ENCODE measurements around the gene ZMYND10. TPM values are rescaled to one million over a fixed set of nuclear protein-coding genes. Genes with fewer than 3 reads are reported as not detected.

Gene ZMYND10
- total RNA-seq, 3 donors from 2014 or later (not counting 1 experiment from before 2014, with no cell fraction given), result 3.0 to 6.3 (median 3.5) TPM

DNA sequence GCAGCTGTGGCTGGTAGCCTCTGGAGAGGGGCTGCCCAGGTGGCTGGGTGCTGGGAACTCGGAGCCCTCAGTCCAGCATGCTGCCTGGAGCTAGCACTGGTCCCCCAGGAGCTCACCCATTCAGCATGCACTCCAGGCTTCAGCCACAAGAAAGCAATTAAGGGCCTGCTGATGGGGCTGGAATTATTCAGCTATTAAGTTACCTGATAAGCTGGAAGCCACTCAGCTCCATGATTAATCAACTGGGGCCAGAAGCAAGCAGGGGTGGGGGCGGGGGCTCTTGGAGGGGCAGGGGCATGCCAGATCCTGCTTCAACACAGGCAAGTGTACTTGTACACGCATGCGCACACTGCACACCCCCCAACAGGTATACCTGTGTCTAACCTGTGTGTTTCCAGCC is 35.9 kb upstream of the ZMYND10 start:
- 78% methylated on average over 4 of the region's 4 CpGs for WGBS (ENCODE audit: insufficient coverage)

DNA sequence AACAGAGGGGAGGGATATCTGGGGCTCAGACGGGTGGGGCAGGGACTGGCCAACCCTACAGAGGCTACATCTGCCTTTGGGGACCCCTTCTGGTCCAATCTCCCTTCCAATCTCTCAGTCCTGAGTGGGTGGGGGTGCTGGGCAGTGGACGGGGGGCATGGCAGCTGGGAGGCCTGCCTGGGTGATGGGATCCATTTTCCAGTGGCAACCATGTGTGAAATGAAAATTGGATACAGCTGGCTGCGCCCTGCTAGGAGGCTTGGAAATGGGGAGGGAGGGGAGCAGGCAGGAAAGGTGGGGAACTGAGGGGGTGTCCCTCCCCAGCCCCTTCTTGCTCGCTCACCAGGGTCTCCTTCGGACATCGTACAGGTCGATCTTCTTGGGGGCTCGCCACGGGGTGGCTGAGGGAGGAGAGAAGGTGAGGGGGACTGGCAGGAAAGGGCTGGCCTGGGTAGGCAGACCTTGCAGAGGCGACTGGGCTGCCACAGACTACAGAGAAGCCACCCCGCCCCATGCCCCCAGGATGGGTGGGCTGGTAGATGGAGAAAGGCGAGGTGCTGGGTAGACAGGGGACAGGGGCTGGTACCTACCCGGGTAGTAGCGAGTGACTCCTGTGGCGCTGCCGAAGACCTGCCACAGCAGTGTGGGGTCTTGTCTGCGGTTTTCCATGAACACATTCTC is 35.0 kb upstream of the ZMYND10 start:
- H3K9me3 Mint-ChIP-seq, result no peaks in the 10 kb centered on the region
- no peaks in the 10 kb centered on the region for H3K36me3 Mint-ChIP-seq
- intact Hi-C loops (cut with micrococcal nuclease), result no loop called here
- Histone ChIP-seq H3K27me3 (ENCODE audit: control insufficient read depth, insufficient read depth, low read length) (no peaks in the 10 kb centered on the region), H3K27ac (ENCODE audit: low read length) (no peak overlapping the region), H3K4me3 (ENCODE audit: low read length) (no peak overlapping the region), H3K36me3 (ENCODE audit: control insufficient read depth, insufficient read depth, low read length) (no peaks in the 10 kb centered on the region), H3K4me1 (ENCODE audit: control insufficient read depth, insufficient read depth, low read length) (no peaks in the 10 kb centered on the region), H3K9me3 (ENCODE audit: control insufficient read depth, insufficient read depth, low read length) (no peaks in the 10 kb centered on the region)
- DNase-seq (no peak), ATAC-seq (no peak)
- no peak overlapping the region for H3K4me3 Mint-ChIP-seq
- H3K4me1 Mint-ChIP-seq, result peaks cover 0 to 18% of the 10 kb centered on the region in 2 donors
- H3K27ac Mint-ChIP-seq, result no peak overlapping the region
- 91% methylated on average over 17 of the region's 17 CpGs for WGBS (ENCODE audit: insufficient coverage)
- TF ChIP-seq, protein P1, sequence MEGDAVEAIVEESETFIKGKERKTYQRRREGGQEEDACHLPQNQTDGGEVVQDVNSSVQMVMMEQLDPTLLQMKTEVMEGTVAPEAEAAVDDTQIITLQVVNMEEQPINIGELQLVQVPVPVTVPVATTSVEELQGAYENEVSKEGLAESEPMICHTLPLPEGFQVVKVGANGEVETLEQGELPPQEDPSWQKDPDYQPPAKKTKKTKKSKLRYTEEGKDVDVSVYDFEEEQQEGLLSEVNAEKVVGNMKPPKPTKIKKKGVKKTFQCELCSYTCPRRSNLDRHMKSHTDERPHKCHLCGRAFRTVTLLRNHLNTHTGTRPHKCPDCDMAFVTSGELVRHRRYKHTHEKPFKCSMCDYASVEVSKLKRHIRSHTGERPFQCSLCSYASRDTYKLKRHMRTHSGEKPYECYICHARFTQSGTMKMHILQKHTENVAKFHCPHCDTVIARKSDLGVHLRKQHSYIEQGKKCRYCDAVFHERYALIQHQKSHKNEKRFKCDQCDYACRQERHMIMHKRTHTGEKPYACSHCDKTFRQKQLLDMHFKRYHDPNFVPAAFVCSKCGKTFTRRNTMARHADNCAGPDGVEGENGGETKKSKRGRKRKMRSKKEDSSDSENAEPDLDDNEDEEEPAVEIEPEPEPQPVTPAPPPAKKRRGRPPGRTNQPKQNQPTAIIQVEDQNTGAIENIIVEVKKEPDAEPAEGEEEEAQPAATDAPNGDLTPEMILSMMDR (IDR thresholded peaks at IDR 0.05), result no peak
- H3K27me3 Mint-ChIP-seq (ENCODE audit: low read depth in 2 of 2), result no peaks in the 10 kb centered on the region

More for the DNA sequence above, 35.9 kb upstream of the ZMYND10 start:
- Histone ChIP-seq H3K4me3 (ENCODE audit: low read length) (no peak overlapping the region), H3K36me3 (ENCODE audit: control insufficient read depth, insufficient read depth, low read length) (no peaks in the 10 kb centered on the region), H3K27ac (ENCODE audit: low read length) (no peak overlapping the region), H3K4me1 (ENCODE audit: control insufficient read depth, insufficient read depth, low read length) (no peaks in the 10 kb centered on the region), H3K27me3 (ENCODE audit: control insufficient read depth, insufficient read depth, low read length) (no peaks in the 10 kb centered on the region), H3K9me3 (ENCODE audit: control insufficient read depth, insufficient read depth, low read length) (no peaks in the 10 kb centered on the region)
- Mint-ChIP-seq H3K4me1 (peaks cover 0 to 18% of the 10 kb centered on the region in 2 donors), H3K27ac (no peak overlapping the region), H3K27me3 (ENCODE audit: low read depth in 2 of 2) (no peaks in the 10 kb centered on the region), H3K36me3 (no peaks in the 10 kb centered on the region), H3K9me3 (no peaks in the 10 kb centered on the region), H3K4me3 (no peak overlapping the region)
- DNase-seq (no peak), ATAC-seq (no peak)
- intact Hi-C loops (cut with micrococcal nuclease), result no loop called here
- TF ChIP-seq, protein P1 (IDR thresholded peaks at IDR 0.05), result no peak

DNA sequence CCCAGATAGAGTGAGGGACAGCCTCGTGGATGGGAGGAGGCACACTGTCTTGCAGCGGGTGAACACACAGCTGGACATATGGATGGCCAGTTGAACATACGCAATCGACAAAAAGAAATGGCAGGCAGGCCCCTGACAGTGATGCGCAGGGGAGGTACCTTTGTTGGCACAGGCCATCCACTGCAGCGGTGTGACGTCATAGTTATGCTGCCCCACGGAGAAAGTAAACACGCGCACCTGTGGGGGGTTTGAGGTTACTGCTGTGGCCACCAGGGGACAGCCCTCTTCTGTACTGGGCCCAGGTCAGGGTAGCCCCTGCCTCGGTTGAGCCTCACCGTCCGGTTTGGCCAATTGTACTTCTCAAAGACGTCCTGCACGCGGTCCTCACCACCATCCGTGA is 33.2 kb upstream of the ZMYND10 start:
- intact Hi-C loops (cut with micrococcal nuclease), result no loop called here
- Histone ChIP-seq H3K4me3 (ENCODE audit: low read length) (no peak overlapping the region), H3K4me1 (ENCODE audit: control insufficient read depth, insufficient read depth, low read length) (no peaks in the 10 kb centered on the region), H3K36me3 (ENCODE audit: control insufficient read depth, insufficient read depth, low read length) (no peaks in the 10 kb centered on the region), H3K9me3 (ENCODE audit: control insufficient read depth, insufficient read depth, low read length) (no peaks in the 10 kb centered on the region), H3K27me3 (ENCODE audit: control insufficient read depth, insufficient read depth, low read length) (no peaks in the 10 kb centered on the region), H3K27ac (ENCODE audit: low read length) (no peak overlapping the region)
- TF ChIP-seq, protein P1 (IDR thresholded peaks at IDR 0.05), result no peak
- no peak overlapping the region for H3K27ac Mint-ChIP-seq
- no peaks in the 10 kb centered on the region for H3K27me3 Mint-ChIP-seq (ENCODE audit: low read depth in 2 of 2)
- no peaks in the 10 kb centered on the region for H3K36me3 Mint-ChIP-seq
- peaks cover 0 to 12% of the 10 kb centered on the region in 2 donors for H3K4me1 Mint-ChIP-seq
- 96% methylated on average over 17 of the region's 17 CpGs for WGBS (ENCODE audit: insufficient coverage)
- no peak for DNase-seq
- H3K9me3 Mint-ChIP-seq, result no peaks in the 10 kb centered on the region
- no peak for ATAC-seq
- H3K4me3 Mint-ChIP-seq, result no peak overlapping the region

DNA sequence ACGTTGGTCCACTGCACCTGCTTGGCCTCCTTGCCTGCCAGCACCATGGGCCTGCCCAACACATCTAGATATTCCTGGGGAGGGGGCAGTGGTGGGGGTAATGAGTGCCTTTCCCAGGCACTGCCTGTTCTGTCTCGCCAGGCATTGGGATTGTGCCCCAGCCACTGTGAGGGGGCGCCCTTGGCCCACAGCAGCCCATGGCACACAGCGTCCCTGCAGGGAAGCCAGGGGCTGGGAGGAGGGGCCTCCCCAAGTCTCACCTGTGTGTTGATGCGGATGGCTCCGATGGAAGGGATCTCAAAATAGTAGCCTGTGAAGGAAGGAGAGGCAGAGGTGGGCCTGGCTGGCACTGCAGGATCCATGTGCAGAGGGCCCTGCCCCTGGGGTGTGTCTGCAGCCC is 32.5 kb upstream of the ZMYND10 start:
- H3K4me3 Mint-ChIP-seq, result no peak overlapping the region
- Histone ChIP-seq H3K4me3 (ENCODE audit: low read length) (no peak overlapping the region), H3K36me3 (ENCODE audit: control insufficient read depth, insufficient read depth, low read length) (no peaks in the 10 kb centered on the region), H3K9me3 (ENCODE audit: control insufficient read depth, insufficient read depth, low read length) (no peaks in the 10 kb centered on the region), H3K27me3 (ENCODE audit: control insufficient read depth, insufficient read depth, low read length) (no peaks in the 10 kb centered on the region), H3K4me1 (ENCODE audit: control insufficient read depth, insufficient read depth, low read length) (no peaks in the 10 kb centered on the region), H3K27ac (ENCODE audit: low read length) (no peak overlapping the region)
- no peak for DNase-seq
- no peaks in the 10 kb centered on the region for H3K36me3 Mint-ChIP-seq
- H3K9me3 Mint-ChIP-seq, result no peaks in the 10 kb centered on the region
- H3K4me1 Mint-ChIP-seq, result peaks cover 0 to 15% of the 10 kb centered on the region in 2 donors
- ATAC-seq, result no peak
- TF ChIP-seq, protein P1 (IDR thresholded peaks at IDR 0.05), result no peak
- no peak overlapping the region for H3K27ac Mint-ChIP-seq
- 91% methylated on average over 6 of the region's 6 CpGs for WGBS (ENCODE audit: insufficient coverage)
- intact Hi-C loops (cut with micrococcal nuclease), result no loop called here
- no peaks in the 10 kb centered on the region for H3K27me3 Mint-ChIP-seq (ENCODE audit: low read depth in 2 of 2)

All from natural killer cell (primary cell).